Stimulated activated CD8-positive, alpha-beta memory T cell treated with anti-CD3 and anti-CD28 coated beads, Interleukin-2, amount 100 ng/mL, for 48 hours (primary cell): ENCODE data around the gene VWF.
"Not testable (repeated sequence)": the region's sequence is repeated elsewhere in the genome, so short reads cannot be mapped to it uniquely, and the experiment has no call there.

Experiments
- DNase-seq, 2 donors: peaks; one replicate each; pipeline ENCODE4 v3.0.0-alpha.2; 2020; ENCODE audit warnings: low read depth in 2 of 2

Gene VWF

DNA sequence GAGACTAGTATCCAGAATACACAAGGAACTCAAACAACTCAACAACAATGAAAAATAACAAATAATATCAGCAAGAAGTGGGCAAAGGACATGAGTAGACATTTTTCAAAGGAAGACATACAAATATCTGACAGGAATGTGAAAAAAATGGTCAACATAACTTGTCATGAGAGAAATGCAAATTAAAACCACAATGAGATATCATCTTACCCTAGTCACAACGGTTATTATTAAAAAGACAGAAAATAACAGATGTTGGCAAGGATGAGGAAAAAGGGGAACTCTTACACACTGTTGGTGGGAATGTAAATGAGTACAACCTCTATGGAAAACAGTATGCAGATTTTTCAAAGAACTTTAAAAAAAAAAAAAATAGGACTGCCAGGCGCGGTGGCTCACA is 20.4 kb downstream of the VWF start:
- no peak for DNase-seq

GRCh38 chr12:6102021-6102420 is 22.4 kb downstream of the VWF start:
- DNase-seq = not testable (repeated sequence)

DNA sequence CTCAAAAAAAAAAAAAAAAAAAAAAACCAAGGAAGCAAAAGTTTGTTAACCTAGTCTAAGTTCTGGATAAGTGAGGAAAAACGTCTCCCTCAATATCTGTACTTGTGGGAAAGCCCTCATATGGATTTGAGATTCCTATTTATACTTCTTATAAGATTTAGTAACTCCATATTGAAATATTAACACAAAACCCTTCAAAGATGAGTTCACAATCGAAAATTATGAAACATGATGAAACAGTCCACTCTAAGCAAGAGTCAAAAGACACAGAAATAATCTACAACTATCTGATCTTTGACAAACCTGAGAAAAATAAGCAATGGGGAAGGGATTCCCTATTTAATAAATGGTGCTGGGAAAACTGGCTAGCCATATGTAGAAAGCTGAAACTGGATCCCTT is 25.2 kb downstream of the VWF start:
- no peak for DNase-seq

DNA sequence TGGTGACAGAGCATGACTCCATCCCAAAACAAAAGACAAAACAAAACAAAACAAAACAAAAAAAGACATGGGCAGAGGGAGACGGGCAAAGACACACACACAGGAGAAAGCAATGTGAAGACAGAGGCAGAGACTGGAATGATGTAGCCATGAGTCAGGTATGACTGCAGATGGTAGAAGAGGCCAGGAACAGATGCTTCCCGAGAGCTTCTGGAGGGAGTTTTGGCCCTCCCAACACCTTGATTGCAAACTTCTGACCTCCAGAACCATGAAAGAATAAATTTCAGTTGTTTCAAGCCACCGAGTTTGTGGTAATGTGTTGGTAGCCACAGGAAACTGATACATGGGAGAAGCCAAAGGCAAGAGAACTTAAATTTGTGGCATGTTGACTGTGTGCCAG is 27.1 kb downstream of the VWF start:
- no peak for DNase-seq

GRCh38 chr12:6096527-6096926 is 27.9 kb downstream of the VWF start:
- no peak for DNase-seq

GRCh38 chr12:6095269-6095668 is 29.2 kb downstream of the VWF start:
- no peak for DNase-seq

- DNase-seq = no peak
These were observed 30.7 kb downstream of the VWF start for GRCh38 chr12:6093764-6094163.

GRCh38 chr12:6092784-6093722 is 31.4 kb downstream of the VWF start:
- DNase-seq = no peak

- DNase-seq = no peak
These were observed 32.5 kb downstream of the VWF start for GRCh38 chr12:6091786-6092566.

DNA sequence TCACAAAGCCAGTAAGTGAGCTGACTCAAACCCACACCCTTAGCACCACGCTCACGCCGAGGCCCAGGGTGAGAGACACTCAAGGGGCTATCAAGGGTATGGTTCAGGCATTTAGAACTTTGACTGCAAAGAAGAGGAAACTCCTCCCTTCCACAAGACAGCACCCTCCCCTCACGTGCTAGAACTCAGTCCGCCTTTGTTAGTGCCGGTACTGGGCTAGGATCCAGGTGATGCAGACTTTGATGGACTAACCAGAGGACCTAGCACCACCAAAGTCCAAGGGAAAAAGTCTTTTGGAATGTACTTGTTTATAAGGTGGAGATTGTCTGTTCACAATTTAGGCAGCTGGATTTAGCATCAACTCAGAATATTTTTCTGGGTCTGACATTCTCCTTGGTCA is 33.7 kb downstream of the VWF start:
- DNase-seq = no peak

- DNase-seq = no peak
These were observed 35.3 kb downstream of the VWF start for GRCh38 chr12:6088921-6089747.

- no peak for DNase-seq
These were observed 38.2 kb downstream of the VWF start for GRCh38 chr12:6086316-6086715.

DNA sequence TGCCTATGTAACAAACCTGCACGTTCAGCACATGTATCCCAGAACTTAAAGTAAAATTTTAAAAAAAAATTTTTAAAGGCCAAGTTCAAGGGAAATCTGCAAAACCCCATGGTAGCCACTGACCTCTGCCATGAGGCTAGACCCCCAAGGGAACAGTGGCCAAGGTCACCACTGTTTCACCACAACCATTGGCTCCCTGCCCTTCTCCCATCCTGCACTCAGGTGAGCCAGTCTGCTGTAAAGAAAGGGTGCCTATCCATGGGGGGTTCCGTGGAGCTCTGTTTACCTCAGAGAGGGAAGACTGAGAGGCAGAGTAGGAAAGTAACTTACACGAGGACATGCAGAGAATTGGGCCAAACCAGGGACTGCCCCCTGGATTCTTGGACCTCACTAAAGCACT is 38.6 kb downstream of the VWF start:
- no peak for DNase-seq

DNA sequence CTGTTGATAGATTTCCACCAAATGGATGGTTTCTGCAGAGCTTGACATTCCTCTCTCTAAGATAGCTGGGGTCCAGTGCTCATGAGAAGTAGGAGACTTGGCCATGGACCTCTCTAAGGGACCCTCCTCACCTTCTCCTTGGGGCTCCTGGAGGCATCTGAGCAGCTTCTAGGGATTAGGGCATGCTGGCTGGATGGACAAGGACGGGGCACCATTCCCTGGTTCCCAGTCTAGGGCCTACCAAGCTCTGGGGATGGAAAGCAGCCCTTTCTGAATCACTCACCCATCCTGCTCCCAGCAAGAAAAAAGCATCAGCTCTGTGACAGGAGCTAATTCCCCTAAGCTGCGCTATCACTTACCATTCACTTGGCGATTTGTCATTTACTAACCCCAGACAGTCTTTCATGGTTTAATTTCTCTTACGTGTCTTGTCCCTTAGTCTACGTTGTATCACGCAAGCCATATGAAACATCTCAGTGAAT is 39.5 kb downstream of the VWF start:
- DNase-seq = no peak

GRCh38 chr12:6084261-6084968 is 40.1 kb downstream of the VWF start:
- DNase-seq = no peak

GRCh38 chr12:6083601-6084000 is 40.9 kb downstream of the VWF start:
- no peak for DNase-seq

DNA sequence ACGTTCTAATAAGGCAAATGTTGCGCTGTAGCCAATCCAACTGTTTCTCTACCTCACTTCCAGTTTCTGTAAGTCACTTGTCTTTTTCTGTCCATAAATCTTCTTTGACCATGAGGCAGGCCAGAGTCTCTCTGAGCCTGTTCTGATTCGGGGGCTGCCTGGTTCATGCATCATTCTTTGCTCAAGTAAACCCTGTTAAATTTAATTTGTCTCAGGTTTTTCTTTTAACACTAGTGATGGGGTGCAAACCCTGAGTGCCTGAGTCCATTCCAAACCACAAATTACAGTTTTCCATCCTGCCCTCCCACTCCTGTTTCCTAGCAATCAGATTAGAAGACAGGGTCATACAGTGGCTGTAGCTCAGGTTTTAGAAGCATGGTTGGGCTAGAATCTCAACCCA is 41.9 kb downstream of the VWF start:
- no peak for DNase-seq

GRCh38 chr12:6080149-6081045 is 44.1 kb downstream of the VWF start:
- no peak for DNase-seq

GRCh38 chr12:6078398-6079096 is 45.9 kb downstream of the VWF start:
- DNase-seq = no peak

GRCh38 chr12:6077692-6078083 is 46.8 kb downstream of the VWF start:
- DNase-seq = no peak
